GM18526 (cell line): ENCODE results near the gene HIVEP3.

ENCODE experiments used
- POLR2A ChIP-seq: IDR thresholded peaks from 3 replicates; pipeline ENCODE4 v1.6.1; 2011; ENCODE audit not compliant: insufficient read length; ENCODE audit errors: extremely low read depth

HIVEP3 gene

GRCh38 chr1:41713141-41713540 is 205.6 kb downstream of the HIVEP3 start:
- TF ChIP-seq POLR2A: no peak

- TF ChIP-seq POLR2A: no peak
Measured at GRCh38 chr1:41712695-41713094, 206.0 kb downstream of the HIVEP3 start.

GRCh38 chr1:41712081-41712480 is 206.6 kb downstream of the HIVEP3 start:
- no peak for TF ChIP-seq POLR2A

GRCh38 chr1:41711581-41711980 is 207.1 kb downstream of the HIVEP3 start:
- TF ChIP-seq POLR2A: no peak

- TF ChIP-seq POLR2A: no peak
Measured at GRCh38 chr1:41710980-41711379, 207.7 kb downstream of the HIVEP3 start.

GRCh38 chr1:41709873-41710272 is 208.8 kb downstream of the HIVEP3 start:
- TF ChIP-seq POLR2A: no peak

- TF ChIP-seq POLR2A: no peak
Measured at GRCh38 chr1:41709331-41709730, 209.4 kb downstream of the HIVEP3 start.

GRCh38 chr1:41708332-41708731 is 210.4 kb downstream of the HIVEP3 start:
- no peak for TF ChIP-seq POLR2A

GRCh38 chr1:41707793-41708192 is 210.9 kb downstream of the HIVEP3 start:
- no peak for TF ChIP-seq POLR2A

GRCh38 chr1:41705798-41706197 is 212.9 kb downstream of the HIVEP3 start:
- no peak for TF ChIP-seq POLR2A

GRCh38 chr1:41704196-41704595 is 214.5 kb downstream of the HIVEP3 start:
- TF ChIP-seq POLR2A: no peak

GRCh38 chr1:41702771-41703170 is 216.0 kb downstream of the HIVEP3 start:
- no peak for TF ChIP-seq POLR2A

- TF ChIP-seq POLR2A: no peak
Measured at GRCh38 chr1:41700986-41701535, 217.7 kb downstream of the HIVEP3 start.

- TF ChIP-seq POLR2A: no peak
Measured at GRCh38 chr1:41700581-41700980, 218.1 kb downstream of the HIVEP3 start.

- no peak for TF ChIP-seq POLR2A
Measured at GRCh38 chr1:41699861-41700248, 218.9 kb downstream of the HIVEP3 start.

GRCh38 chr1:41698916-41699860 is 219.5 kb downstream of the HIVEP3 start:
- TF ChIP-seq POLR2A: peak; percentile 16
